ENCODE measurements around the gene RPA3. TPM values are rescaled to one million over a fixed set of nuclear protein-coding genes. Genes with fewer than 3 reads are reported as not detected.

RPA3 gene
- total RNA-seq, 1 experiment from 2014 or later = 90.2 TPM

- no peaks in the 10 kb centered on the region for H3K36me3 ChIP-seq (ENCODE audit: control insufficient read depth, insufficient read depth, low read length)
- H3K27me3 Mint-ChIP-seq (ENCODE audit: insufficient read depth, unreplicated experiment) = no peaks in the 10 kb centered on the region
- intact Hi-C loops (cut with micrococcal nuclease; ENCODE audit: unreplicated experiment) = no loop called here
- H3K27me3 ChIP-seq (replicated peaks; ENCODE audit: control insufficient read depth, insufficient read depth, low read length) = no peaks in the 10 kb centered on the region
- H3K9me3 Mint-ChIP-seq (ENCODE audit: unreplicated experiment) = no peaks in the 10 kb centered on the region
- peaks cover 7% of the 10 kb centered on the region for H3K4me1 Mint-ChIP-seq (ENCODE audit: low read depth, unreplicated experiment)
- no TSS peak for BruUV-seq (replicated peaks)
- no peak for TF ChIP-seq CTCF (IDR thresholded peaks at IDR 0.05; ENCODE audit: insufficient read depth in 1 of 2, low read depth in 1 of 2, low read length in 1 of 2, severe bottlenecking in 1 of 2, unreplicated experiment in 1 of 2)
- H3K9me3 ChIP-seq = no peaks in the 10 kb centered on the region
- H3K27ac Mint-ChIP-seq (ENCODE audit: unreplicated experiment) = no peak overlapping the region
- H3K4me1 ChIP-seq = peaks cover 7% of the 10 kb centered on the region; the same call in 1 of the 2 replicates
- no peak overlapping the region for H3K4me3 ChIP-seq (ENCODE audit: low read depth, low read length)
- no peak for DNase-seq
- ChIA-PET POLR2A (no interaction called here), CTCF (no interaction called here)
- H3K4me3 Mint-ChIP-seq (ENCODE audit: unreplicated experiment) = no peak overlapping the region
- no peaks in the 10 kb centered on the region for H3K36me3 Mint-ChIP-seq (ENCODE audit: insufficient read depth, unreplicated experiment)
Observed at GRCh38 chr7:7667187-7667586, 51.2 kb downstream of the RPA3 start.

GRCh38 chr7:7665031-7665430 lies 53.4 kb downstream of the RPA3 start:
- Mint-ChIP-seq H3K4me1 (ENCODE audit: low read depth, unreplicated experiment) (peaks cover 7% of the 10 kb centered on the region), H3K36me3 (ENCODE audit: insufficient read depth, unreplicated experiment) (no peaks in the 10 kb centered on the region), H3K27ac (ENCODE audit: unreplicated experiment) (no peak overlapping the region), H3K9me3 (ENCODE audit: unreplicated experiment) (no peaks in the 10 kb centered on the region), H3K27me3 (ENCODE audit: insufficient read depth, unreplicated experiment) (no peaks in the 10 kb centered on the region), H3K4me3 (ENCODE audit: unreplicated experiment) (no peak overlapping the region)
- Histone ChIP-seq H3K27me3 (replicated peaks; ENCODE audit: control insufficient read depth, insufficient read depth, low read length) (no peaks in the 10 kb centered on the region), H3K36me3 (ENCODE audit: control insufficient read depth, insufficient read depth, low read length) (no peaks in the 10 kb centered on the region), H3K4me1 (peaks cover 7% of the 10 kb centered on the region; the same call in 1 of the 2 replicates), H3K4me3 (ENCODE audit: low read depth, low read length) (no peak overlapping the region), H3K9me3 (no peaks in the 10 kb centered on the region)
- intact Hi-C loops (cut with micrococcal nuclease; ENCODE audit: unreplicated experiment) = no loop called here
- no TSS peak for BruUV-seq (replicated peaks)
- ChIA-PET CTCF (no interaction called here), POLR2A (no interaction called here)
- no peak for DNase-seq
- TF ChIP-seq CTCF (IDR thresholded peaks at IDR 0.05; ENCODE audit: insufficient read depth in 1 of 2, low read depth in 1 of 2, low read length in 1 of 2, severe bottlenecking in 1 of 2, unreplicated experiment in 1 of 2) = no peak

- POLR2A ChIA-PET = no interaction called here
- Histone ChIP-seq H3K9me3 (no peaks in the 10 kb centered on the region), H3K4me1 (peaks cover 7% of the 10 kb centered on the region; the same call in 1 of the 2 replicates), H3K36me3 (ENCODE audit: control insufficient read depth, insufficient read depth, low read length) (no peaks in the 10 kb centered on the region), H3K27me3 (replicated peaks; ENCODE audit: control insufficient read depth, insufficient read depth, low read length) (no peaks in the 10 kb centered on the region), H3K4me3 (ENCODE audit: low read depth, low read length) (no peak overlapping the region)
- BruUV-seq (replicated peaks) = no TSS peak
- TF ChIP-seq CTCF (IDR thresholded peaks at IDR 0.05; ENCODE audit: insufficient read depth in 1 of 2, low read depth in 1 of 2, low read length in 1 of 2, severe bottlenecking in 1 of 2, unreplicated experiment in 1 of 2) = no peak
- Mint-ChIP-seq H3K9me3 (ENCODE audit: unreplicated experiment) (peaks cover 5% of the 10 kb centered on the region), H3K27me3 (ENCODE audit: insufficient read depth, unreplicated experiment) (no peaks in the 10 kb centered on the region), H3K36me3 (ENCODE audit: insufficient read depth, unreplicated experiment) (no peaks in the 10 kb centered on the region), H3K27ac (ENCODE audit: unreplicated experiment) (no peak overlapping the region), H3K4me1 (ENCODE audit: low read depth, unreplicated experiment) (peaks cover 7% of the 10 kb centered on the region), H3K4me3 (ENCODE audit: unreplicated experiment) (no peak overlapping the region)
- no peak for DNase-seq
- CTCF ChIA-PET = no interaction called here
- intact Hi-C loops (cut with micrococcal nuclease; ENCODE audit: unreplicated experiment) = loop anchor here (5.0 kb wide), 1 partner anchor 373 kb away; no protein-coding TSS in a partner anchor
Observed at GRCh38 chr7:7664291-7664690, 54.1 kb downstream of the RPA3 start.
